ENCODE measurements around the gene ARHGAP21. TPM values are rescaled to one million over a fixed set of nuclear protein-coding genes. Genes with fewer than 3 reads are reported as not detected.

ARHGAP21 gene
- total RNA-seq, 1 experiment from 2014 or later: 52.6 TPM

GRCh38 chr10:24569828-24570657 lies 153.6 kb downstream of the ARHGAP21 start:
- intact Hi-C loops (cut with micrococcal nuclease): loop anchor here (10.0 kb wide), 1 partner anchor 655 kb away; no protein-coding TSS in a partner anchor
- H2AFZ ChIP-seq (ENCODE audit: low read length): no peak overlapping the region
- H3K9me2 ChIP-seq (replicated peaks; ENCODE audit: low read length): no peaks in the 10 kb centered on the region
- DNase-seq (no peak), ATAC-seq (no peak)
- no peaks in the 10 kb centered on the region for H3K9me3 ChIP-seq (ENCODE audit: low read length)
- ChIA-PET CTCF (no interaction called here), POLR2A (ENCODE audit: unreplicated experiment) (no interaction called here)
- H3F3A ChIP-seq (ENCODE audit: low read length, unreplicated experiment): no peaks in the 10 kb centered on the region
- no peak overlapping the region for H3K9ac ChIP-seq (ENCODE audit: low read length)
- H3K4me1 ChIP-seq (ENCODE audit: insufficient read depth, low read length): no peaks in the 10 kb centered on the region
- no peaks in the 10 kb centered on the region for H4K20me1 ChIP-seq (ENCODE audit: low read length)
- no TSS peak for BruUV-seq (replicated peaks)
- TF ChIP-seq EZH2 (IDR thresholded peaks at IDR 0.05; ENCODE audit: low read length, unreplicated experiment) (no peak), EZH2phosphoT487 (IDR thresholded peaks at IDR 0.05; ENCODE audit: borderline replicate concordance, low read length) (no peak), CTCF (conservative IDR thresholded peaks at IDR 0.05; ENCODE audit: low read depth, low read length) (no peak)
- no peak overlapping the region for H3K4me3 ChIP-seq (ENCODE audit: low read length)
- H3K36me3 ChIP-seq (ENCODE audit: low read depth, low read length): no peaks in the 10 kb centered on the region
- no peaks in the 10 kb centered on the region for H3K79me2 ChIP-seq (ENCODE audit: low read length)
- no peaks in the 10 kb centered on the region for H3K27me3 ChIP-seq (ENCODE audit: low read length)
- no peak overlapping the region for H3K4me2 ChIP-seq (ENCODE audit: low read length)
- H3K27ac ChIP-seq (ENCODE audit: low read length): no peak overlapping the region

GRCh38 chr10:24569330-24569796 lies 154.3 kb downstream of the ARHGAP21 start:
- Histone ChIP-seq H3K9me3 (ENCODE audit: low read length) (no peaks in the 10 kb centered on the region), H3K27ac (ENCODE audit: low read length) (no peak overlapping the region), H3K36me3 (ENCODE audit: low read depth, low read length) (no peaks in the 10 kb centered on the region), H3K4me2 (ENCODE audit: low read length) (no peak overlapping the region), H3K4me1 (ENCODE audit: insufficient read depth, low read length) (no peaks in the 10 kb centered on the region), H3K9me2 (replicated peaks; ENCODE audit: low read length) (no peaks in the 10 kb centered on the region), H3K4me3 (ENCODE audit: low read length) (no peak overlapping the region), H3K79me2 (ENCODE audit: low read length) (no peaks in the 10 kb centered on the region), H4K20me1 (ENCODE audit: low read length) (no peaks in the 10 kb centered on the region), H2AFZ (ENCODE audit: low read length) (no peak overlapping the region), H3K27me3 (ENCODE audit: low read length) (no peaks in the 10 kb centered on the region), H3F3A (ENCODE audit: low read length, unreplicated experiment) (no peaks in the 10 kb centered on the region), H3K9ac (ENCODE audit: low read length) (no peak overlapping the region)
- intact Hi-C loops (cut with micrococcal nuclease): loop anchor here (10.0 kb wide), 1 partner anchor 655 kb away; no protein-coding TSS in a partner anchor
- CTCF ChIA-PET: no interaction called here
- no peak for DNase-seq
- TF ChIP-seq EZH2phosphoT487 (IDR thresholded peaks at IDR 0.05; ENCODE audit: borderline replicate concordance, low read length): no peak
- no peak for TF ChIP-seq EZH2 (IDR thresholded peaks at IDR 0.05; ENCODE audit: low read length, unreplicated experiment)
- TF ChIP-seq CTCF (conservative IDR thresholded peaks at IDR 0.05; ENCODE audit: low read depth, low read length): no peak
- POLR2A ChIA-PET (ENCODE audit: unreplicated experiment): no interaction called here
- ATAC-seq: no peak
- BruUV-seq (replicated peaks): no TSS peak

GRCh38 chr10:24568042-24568441 lies 155.6 kb downstream of the ARHGAP21 start:
- no TSS peak for BruUV-seq (replicated peaks)
- intact Hi-C loops (cut with micrococcal nuclease): loop anchor here (10.0 kb wide), 1 partner anchor 657 kb away; no protein-coding TSS in a partner anchor
- H3F3A ChIP-seq (ENCODE audit: low read length, unreplicated experiment): no peaks in the 10 kb centered on the region
- H3K4me3 ChIP-seq (ENCODE audit: low read length): no peak overlapping the region
- ChIA-PET POLR2A (ENCODE audit: unreplicated experiment) (no interaction called here), CTCF (no interaction called here)
- no peaks in the 10 kb centered on the region for H3K4me1 ChIP-seq (ENCODE audit: insufficient read depth, low read length)
- no peaks in the 10 kb centered on the region for H3K9me2 ChIP-seq (replicated peaks; ENCODE audit: low read length)
- H3K36me3 ChIP-seq (ENCODE audit: low read depth, low read length): no peaks in the 10 kb centered on the region
- no peaks in the 10 kb centered on the region for H3K9me3 ChIP-seq (ENCODE audit: low read length)
- H3K27me3 ChIP-seq (ENCODE audit: low read length): no peaks in the 10 kb centered on the region
- H4K20me1 ChIP-seq (ENCODE audit: low read length): no peaks in the 10 kb centered on the region
- no peak overlapping the region for H3K9ac ChIP-seq (ENCODE audit: low read length)
- DNase-seq (no peak), ATAC-seq (no peak)
- H3K27ac ChIP-seq (ENCODE audit: low read length): no peak overlapping the region
- H3K79me2 ChIP-seq (ENCODE audit: low read length): no peaks in the 10 kb centered on the region
- TF ChIP-seq EZH2phosphoT487 (IDR thresholded peaks at IDR 0.05; ENCODE audit: borderline replicate concordance, low read length) (no peak), EZH2 (IDR thresholded peaks at IDR 0.05; ENCODE audit: low read length, unreplicated experiment) (no peak), CTCF (conservative IDR thresholded peaks at IDR 0.05; ENCODE audit: low read depth, low read length) (no peak)
- H3K4me2 ChIP-seq (ENCODE audit: low read length): no peak overlapping the region
- H2AFZ ChIP-seq (ENCODE audit: low read length): no peak overlapping the region
